K562 (cell line): ENCODE data around the gene ZNF48. TPM values are rescaled to one million over a fixed set of nuclear protein-coding genes. Genes with fewer than 3 reads are reported as not detected.

Source experiments
- KLF1 ChIP-seq: fragments of 450-650 bp; IDR thresholded peaks from 2 replicates; pipeline ENCODE4 v1.6.1; 2016; ENCODE audit warnings: missing genetic modification characterization, missing compliant biosample characterization
- PCBP2 ChIP-seq: fragments of 200-400 bp; formaldehyde crosslinking; IDR thresholded peaks from 2 replicates; pipeline ENCODE4 v1.6.1; 2018; ENCODE audit warnings: low read length, low read depth, mild to moderate bottlenecking, moderate library complexity; ENCODE audit not compliant: poor library complexity, severe bottlenecking
- PYGO2 ChIP-seq: fragments of 450-650 bp; IDR thresholded peaks from 2 replicates; pipeline ENCODE4 v1.6.1; 2016; ENCODE audit warnings: mild to moderate bottlenecking, missing genetic modification characterization, moderate library complexity, missing compliant biosample characterization
- TCF7L2 ChIP-seq: fragments of 150-350 bp; IDR thresholded peaks from 2 replicates; pipeline ENCODE4 v1.6.1; 2016; ENCODE audit warnings: low read depth, mild to moderate bottlenecking, low read length, moderate library complexity
- ZNF431 ChIP-seq: sonication (generic); formaldehyde crosslinking; IDR thresholded peaks from 2 replicates; pipeline ENCODE4 v1.8.0; 2022; ENCODE audit warnings: mild to moderate bottlenecking, missing genetic modification reagents
- polyA plus RNA-seq, 8 experiments: library from polyadenylated mRNA; depleted of rRNA in 4 of 8; stranded (reverse) in 5 of 8; unstranded in 3 of 8; fragments of >200 nt; fragmentation: Nextera tagmentation in 2 of 8; fragmentation: Illumina TruSeq in 1 of 8; extraction: Ambion mirVana in 2 of 8; extraction: Trizol in 1 of 8; gene quantifications; 2 replicates each; pipeline versions ENCODE4 v1.2.1 to v1.2.3, GENCODE V29; 2011 to 2014; ENCODE audit warnings: inconsistent platforms in 1 of 8, missing spikeins in 1 of 8
- total RNA-seq, 7 experiments: library from RNA; depleted of rRNA in 6 of 7; stranded (reverse); fragments of >200 nt in 6 of 7; fragmentation: Illumina TruSeq in 2 of 7; extraction: Trizol in 2 of 7; gene quantifications; 2 replicates each; pipeline versions ENCODE4 v1.2.1 to v1.2.3, GENCODE V29; 2011 to 2021; ENCODE audit warnings: low replicate concordance in 1 of 7
- TF ChIP-seq, protein P1 (sequence below): fragments of 250-450 bp; sonication (Bioruptor Pico); IDR thresholded peaks from 2 replicates; pipeline ENCODE4 v1.5.0; 2021
- TF ChIP-seq, protein P2 (sequence below): fragments of 450-650 bp; IDR thresholded peaks from 2 replicates; pipeline ENCODE4 v1.6.1; 2016; ENCODE audit warnings: mild to moderate bottlenecking, moderate library complexity
- TF ChIP-seq, protein P3 (sequence below): fragments of 250-450 bp; sonication (Bioruptor Pico); IDR thresholded peaks from 2 replicates; pipeline ENCODE4 v1.4.0; 2020

The ZNF48 gene
- total and polyA plus RNA-seq, 9 of the 15 experiments (the other 6 are each of a cell fraction or from before 2014, with no cell fraction given): 0.38 to 11.6 (median 4.7) TPM

DNA sequence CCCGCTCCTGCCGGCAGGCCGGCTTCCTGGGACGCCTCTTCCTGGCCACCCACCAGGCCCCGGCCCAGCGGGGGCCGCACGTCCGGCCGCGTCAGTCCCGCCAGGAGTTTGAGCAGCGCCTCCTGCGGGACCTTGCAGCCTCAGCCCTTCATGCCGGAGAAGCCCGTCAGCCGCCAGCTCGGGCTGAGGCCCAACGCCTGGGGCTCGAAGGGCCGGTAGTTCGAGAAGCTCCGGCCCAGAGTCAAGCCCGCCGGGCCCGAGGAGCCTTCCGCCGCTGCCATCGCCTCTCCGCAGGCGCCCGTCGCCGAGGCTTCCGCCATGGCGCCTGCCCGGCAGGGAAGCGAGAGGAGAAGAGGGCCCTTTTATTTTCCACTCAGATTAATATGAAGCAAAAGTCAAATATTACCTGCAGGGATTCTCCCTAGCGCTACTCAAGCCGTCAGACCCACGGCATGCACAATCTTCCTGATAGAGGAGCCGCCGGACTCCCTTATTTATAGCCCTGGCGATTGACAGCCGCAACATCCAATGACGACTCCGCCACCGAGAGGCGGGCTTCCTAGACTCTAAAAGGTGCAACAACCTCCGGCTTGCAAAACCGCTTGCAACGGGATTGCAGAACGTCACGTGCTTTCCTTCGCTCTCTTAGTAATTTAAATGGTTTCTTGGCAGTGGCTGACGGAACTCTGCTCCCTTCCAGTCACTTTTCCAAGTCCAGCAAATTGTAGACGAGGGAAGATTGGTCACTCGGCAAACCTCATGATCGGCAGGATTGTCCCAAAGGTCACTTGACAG lies 50.4 kb downstream of the ZNF48 start, which contains the start of gene SEPHS2 (continued):
- TF ChIP-seq KLF1 (tag) (no peak), TCF7L2 (no peak), PCBP2 (no peak), ZNF431 (CRISPR knock-in tag) (no peak), PYGO2 (tag) (no peak)
- TF ChIP-seq, protein P1, sequence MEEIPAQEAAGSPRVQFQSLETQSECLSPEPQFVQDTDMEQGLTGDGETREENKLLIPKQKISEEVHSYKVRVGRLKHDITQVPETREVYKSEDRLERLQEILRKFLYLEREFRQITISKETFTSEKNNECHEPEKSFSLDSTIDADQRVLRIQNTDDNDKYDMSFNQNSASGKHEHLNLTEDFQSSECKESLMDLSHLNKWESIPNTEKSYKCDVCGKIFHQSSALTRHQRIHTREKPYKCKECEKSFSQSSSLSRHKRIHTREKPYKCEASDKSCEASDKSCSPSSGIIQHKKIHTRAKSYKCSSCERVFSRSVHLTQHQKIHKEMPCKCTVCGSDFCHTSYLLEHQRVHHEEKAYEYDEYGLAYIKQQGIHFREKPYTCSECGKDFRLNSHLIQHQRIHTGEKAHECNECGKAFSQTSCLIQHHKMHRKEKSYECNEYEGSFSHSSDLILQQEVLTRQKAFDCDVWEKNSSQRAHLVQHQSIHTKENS (CRISPR knock-in tag): no peak
- TF ChIP-seq, protein P2, sequence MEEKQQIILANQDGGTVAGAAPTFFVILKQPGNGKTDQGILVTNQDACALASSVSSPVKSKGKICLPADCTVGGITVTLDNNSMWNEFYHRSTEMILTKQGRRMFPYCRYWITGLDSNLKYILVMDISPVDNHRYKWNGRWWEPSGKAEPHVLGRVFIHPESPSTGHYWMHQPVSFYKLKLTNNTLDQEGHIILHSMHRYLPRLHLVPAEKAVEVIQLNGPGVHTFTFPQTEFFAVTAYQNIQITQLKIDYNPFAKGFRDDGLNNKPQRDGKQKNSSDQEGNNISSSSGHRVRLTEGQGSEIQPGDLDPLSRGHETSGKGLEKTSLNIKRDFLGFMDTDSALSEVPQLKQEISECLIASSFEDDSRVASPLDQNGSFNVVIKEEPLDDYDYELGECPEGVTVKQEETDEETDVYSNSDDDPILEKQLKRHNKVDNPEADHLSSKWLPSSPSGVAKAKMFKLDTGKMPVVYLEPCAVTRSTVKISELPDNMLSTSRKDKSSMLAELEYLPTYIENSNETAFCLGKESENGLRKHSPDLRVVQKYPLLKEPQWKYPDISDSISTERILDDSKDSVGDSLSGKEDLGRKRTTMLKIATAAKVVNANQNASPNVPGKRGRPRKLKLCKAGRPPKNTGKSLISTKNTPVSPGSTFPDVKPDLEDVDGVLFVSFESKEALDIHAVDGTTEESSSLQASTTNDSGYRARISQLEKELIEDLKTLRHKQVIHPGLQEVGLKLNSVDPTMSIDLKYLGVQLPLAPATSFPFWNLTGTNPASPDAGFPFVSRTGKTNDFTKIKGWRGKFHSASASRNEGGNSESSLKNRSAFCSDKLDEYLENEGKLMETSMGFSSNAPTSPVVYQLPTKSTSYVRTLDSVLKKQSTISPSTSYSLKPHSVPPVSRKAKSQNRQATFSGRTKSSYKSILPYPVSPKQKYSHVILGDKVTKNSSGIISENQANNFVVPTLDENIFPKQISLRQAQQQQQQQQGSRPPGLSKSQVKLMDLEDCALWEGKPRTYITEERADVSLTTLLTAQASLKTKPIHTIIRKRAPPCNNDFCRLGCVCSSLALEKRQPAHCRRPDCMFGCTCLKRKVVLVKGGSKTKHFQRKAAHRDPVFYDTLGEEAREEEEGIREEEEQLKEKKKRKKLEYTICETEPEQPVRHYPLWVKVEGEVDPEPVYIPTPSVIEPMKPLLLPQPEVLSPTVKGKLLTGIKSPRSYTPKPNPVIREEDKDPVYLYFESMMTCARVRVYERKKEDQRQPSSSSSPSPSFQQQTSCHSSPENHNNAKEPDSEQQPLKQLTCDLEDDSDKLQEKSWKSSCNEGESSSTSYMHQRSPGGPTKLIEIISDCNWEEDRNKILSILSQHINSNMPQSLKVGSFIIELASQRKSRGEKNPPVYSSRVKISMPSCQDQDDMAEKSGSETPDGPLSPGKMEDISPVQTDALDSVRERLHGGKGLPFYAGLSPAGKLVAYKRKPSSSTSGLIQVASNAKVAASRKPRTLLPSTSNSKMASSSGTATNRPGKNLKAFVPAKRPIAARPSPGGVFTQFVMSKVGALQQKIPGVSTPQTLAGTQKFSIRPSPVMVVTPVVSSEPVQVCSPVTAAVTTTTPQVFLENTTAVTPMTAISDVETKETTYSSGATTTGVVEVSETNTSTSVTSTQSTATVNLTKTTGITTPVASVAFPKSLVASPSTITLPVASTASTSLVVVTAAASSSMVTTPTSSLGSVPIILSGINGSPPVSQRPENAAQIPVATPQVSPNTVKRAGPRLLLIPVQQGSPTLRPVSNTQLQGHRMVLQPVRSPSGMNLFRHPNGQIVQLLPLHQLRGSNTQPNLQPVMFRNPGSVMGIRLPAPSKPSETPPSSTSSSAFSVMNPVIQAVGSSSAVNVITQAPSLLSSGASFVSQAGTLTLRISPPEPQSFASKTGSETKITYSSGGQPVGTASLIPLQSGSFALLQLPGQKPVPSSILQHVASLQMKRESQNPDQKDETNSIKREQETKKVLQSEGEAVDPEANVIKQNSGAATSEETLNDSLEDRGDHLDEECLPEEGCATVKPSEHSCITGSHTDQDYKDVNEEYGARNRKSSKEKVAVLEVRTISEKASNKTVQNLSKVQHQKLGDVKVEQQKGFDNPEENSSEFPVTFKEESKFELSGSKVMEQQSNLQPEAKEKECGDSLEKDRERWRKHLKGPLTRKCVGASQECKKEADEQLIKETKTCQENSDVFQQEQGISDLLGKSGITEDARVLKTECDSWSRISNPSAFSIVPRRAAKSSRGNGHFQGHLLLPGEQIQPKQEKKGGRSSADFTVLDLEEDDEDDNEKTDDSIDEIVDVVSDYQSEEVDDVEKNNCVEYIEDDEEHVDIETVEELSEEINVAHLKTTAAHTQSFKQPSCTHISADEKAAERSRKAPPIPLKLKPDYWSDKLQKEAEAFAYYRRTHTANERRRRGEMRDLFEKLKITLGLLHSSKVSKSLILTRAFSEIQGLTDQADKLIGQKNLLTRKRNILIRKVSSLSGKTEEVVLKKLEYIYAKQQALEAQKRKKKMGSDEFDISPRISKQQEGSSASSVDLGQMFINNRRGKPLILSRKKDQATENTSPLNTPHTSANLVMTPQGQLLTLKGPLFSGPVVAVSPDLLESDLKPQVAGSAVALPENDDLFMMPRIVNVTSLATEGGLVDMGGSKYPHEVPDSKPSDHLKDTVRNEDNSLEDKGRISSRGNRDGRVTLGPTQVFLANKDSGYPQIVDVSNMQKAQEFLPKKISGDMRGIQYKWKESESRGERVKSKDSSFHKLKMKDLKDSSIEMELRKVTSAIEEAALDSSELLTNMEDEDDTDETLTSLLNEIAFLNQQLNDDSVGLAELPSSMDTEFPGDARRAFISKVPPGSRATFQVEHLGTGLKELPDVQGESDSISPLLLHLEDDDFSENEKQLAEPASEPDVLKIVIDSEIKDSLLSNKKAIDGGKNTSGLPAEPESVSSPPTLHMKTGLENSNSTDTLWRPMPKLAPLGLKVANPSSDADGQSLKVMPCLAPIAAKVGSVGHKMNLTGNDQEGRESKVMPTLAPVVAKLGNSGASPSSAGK: peak; percentile 99
- TF ChIP-seq, protein P3, sequence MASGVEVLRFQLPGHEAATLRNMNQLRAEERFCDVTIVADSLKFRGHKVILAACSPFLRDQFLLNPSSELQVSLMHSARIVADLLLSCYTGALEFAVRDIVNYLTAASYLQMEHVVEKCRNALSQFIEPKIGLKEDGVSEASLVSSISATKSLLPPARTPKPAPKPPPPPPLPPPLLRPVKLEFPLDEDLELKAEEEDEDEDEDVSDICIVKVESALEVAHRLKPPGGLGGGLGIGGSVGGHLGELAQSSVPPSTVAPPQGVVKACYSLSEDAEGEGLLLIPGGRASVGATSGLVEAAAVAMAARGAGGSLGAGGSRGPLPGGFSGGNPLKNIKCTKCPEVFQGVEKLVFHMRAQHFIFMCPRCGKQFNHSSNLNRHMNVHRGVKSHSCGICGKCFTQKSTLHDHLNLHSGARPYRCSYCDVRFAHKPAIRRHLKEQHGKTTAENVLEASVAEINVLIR (CRISPR knock-in tag): no peak; the same call in 1 of the 2 replicates
